ENCODE measurements around the gene TRERF1. TPM values are rescaled to one million over a fixed set of nuclear protein-coding genes. Genes with fewer than 3 reads are reported as not detected.

Gene TRERF1
- total and polyA plus RNA-seq, 2 of the 4 experiments (the other 2 are of a cell fraction): 6.3 to 9.9 TPM

DNA sequence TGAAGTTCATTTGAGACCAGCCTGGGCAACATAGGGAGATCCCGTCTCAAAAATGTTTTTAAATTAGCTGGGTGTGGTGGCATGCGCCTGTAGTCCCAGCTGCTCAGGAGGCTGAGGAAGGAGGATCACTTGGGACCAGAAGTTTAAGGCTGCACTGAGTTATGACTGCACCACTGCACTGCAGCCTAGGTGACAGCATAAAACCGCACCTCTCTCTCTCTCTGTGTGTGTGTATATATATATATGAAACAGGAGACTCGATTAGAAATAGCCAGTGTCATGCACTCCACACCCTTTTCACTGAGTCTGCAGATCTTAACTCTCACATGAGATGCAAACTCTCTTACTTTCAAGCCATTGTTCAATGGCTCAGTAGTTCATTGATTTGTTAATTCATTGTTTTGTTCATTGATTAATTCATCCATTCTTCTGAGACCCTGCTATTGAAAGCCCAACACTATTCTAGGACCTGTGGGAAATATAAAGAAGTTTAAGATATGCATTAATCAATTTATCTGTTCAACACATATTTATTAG lies 181.7 kb downstream of the TRERF1 start:
- in situ Hi-C loops (cut with MboI; ENCODE audit: low sequenced_read_pairs): no loop called here
- CTCF ChIA-PET: interaction anchor here (0.6 kb wide), 1 partner anchor 45 kb away, joined by 3 read pairs; no protein-coding TSS in a partner anchor

More for the DNA sequence above, 181.7 kb downstream of the TRERF1 start:
- no peak overlapping the region for H3K4me2 ChIP-seq (ENCODE audit: low read depth, low read length)
- peaks cover 12% of the 10 kb centered on the region for H3K4me1 ChIP-seq (ENCODE audit: control insufficient read depth, insufficient read depth, low read length)
- H3K9ac ChIP-seq (ENCODE audit: low read depth, low read length): no peak overlapping the region
- H4K20me1 ChIP-seq (ENCODE audit: insufficient read depth, low read length): no peaks in the 10 kb centered on the region
- H2AK5ac ChIP-seq (ENCODE audit: low read depth, low read length): no peak overlapping the region
- POLR2A ChIA-PET (ENCODE audit: unreplicated experiment): no interaction called here
- no peak overlapping the region for H2BK15ac ChIP-seq (ENCODE audit: low read depth, low read length)
- H3K36me3 ChIP-seq (ENCODE audit: control insufficient read depth, insufficient read depth, low read length): peaks cover 23% of the 10 kb centered on the region
- no peak overlapping the region for H2BK120ac ChIP-seq (ENCODE audit: low read depth, low read length)
- no peak overlapping the region for H3K4me3 ChIP-seq (ENCODE audit: insufficient read depth, low read depth, low read length)
- BruUV-seq (replicated peaks): no TSS peak
- no peak overlapping the region for H3K14ac ChIP-seq (replicated peaks; ENCODE audit: low read depth, low read length)
- no peaks in the 10 kb centered on the region for H3K9me3 ChIP-seq (ENCODE audit: control insufficient read depth, insufficient read depth, low read length)
- H4K8ac ChIP-seq (ENCODE audit: low read depth in 2 of 2, low read length in 2 of 2): no peak overlapping the region
- WGBS, 2 experiments (ENCODE audit: extremely low coverage in 2 of 2, insufficient read length in 1 of 2): no CpG with 5 or more reads among the region's 4 CpGs
- peaks cover 26% of the 10 kb centered on the region for H3K9me1 ChIP-seq (ENCODE audit: insufficient read depth, low read length)
- H3K56ac ChIP-seq (ENCODE audit: extremely low read depth, insufficient read depth, low read length): no peak overlapping the region
- no peak for ATAC-seq (ENCODE audit: low read depth)
- H3K27ac ChIP-seq (ENCODE audit: insufficient read depth, low read length): no peak overlapping the region
- H3K27me3 ChIP-seq (ENCODE audit: control insufficient read depth, insufficient read depth, low read length): no peaks in the 10 kb centered on the region
- H3K79me1 ChIP-seq (ENCODE audit: low read depth in 1 of 2, low read length in 2 of 2): peaks cover 15 to 62% of the 10 kb centered on the region in 2 experiments
- no peak overlapping the region for H3K4ac ChIP-seq (ENCODE audit: low read depth, low read length)
- H2BK5ac ChIP-seq (ENCODE audit: low read depth, low read length, poor library complexity, severe bottlenecking): no peak overlapping the region
- H3K23ac ChIP-seq (ENCODE audit: low read depth, low read length): no peak overlapping the region
- dilution Hi-C loops (cut with HindIII; ENCODE audit: low sequenced_read_pairs, unreplicated experiment) (no loop called here), intact Hi-C loops (cut with micrococcal nuclease) (no loop called here)
- no peak overlapping the region for H4K91ac ChIP-seq (ENCODE audit: insufficient read depth, low read depth, low read length)
- H3K18ac ChIP-seq (ENCODE audit: low read depth, low read length): no peak overlapping the region
- H2BK20ac ChIP-seq (ENCODE audit: low read depth, low read length): no peak overlapping the region
- H4K5ac ChIP-seq (ENCODE audit: low read depth, low read length): no peak overlapping the region
- H2AFZ ChIP-seq (replicated peaks; ENCODE audit: low read length, poor library complexity): no peak overlapping the region
- no peak overlapping the region for H2AK9ac ChIP-seq (replicated peaks; ENCODE audit: low read depth, low read length, poor library complexity)
- no peak for DNase-seq
- TF ChIP-seq NFE2L2 (IDR thresholded peaks at IDR 0.05; ENCODE audit: low read depth, low read length): no peak
- TF ChIP-seq, protein P1, sequence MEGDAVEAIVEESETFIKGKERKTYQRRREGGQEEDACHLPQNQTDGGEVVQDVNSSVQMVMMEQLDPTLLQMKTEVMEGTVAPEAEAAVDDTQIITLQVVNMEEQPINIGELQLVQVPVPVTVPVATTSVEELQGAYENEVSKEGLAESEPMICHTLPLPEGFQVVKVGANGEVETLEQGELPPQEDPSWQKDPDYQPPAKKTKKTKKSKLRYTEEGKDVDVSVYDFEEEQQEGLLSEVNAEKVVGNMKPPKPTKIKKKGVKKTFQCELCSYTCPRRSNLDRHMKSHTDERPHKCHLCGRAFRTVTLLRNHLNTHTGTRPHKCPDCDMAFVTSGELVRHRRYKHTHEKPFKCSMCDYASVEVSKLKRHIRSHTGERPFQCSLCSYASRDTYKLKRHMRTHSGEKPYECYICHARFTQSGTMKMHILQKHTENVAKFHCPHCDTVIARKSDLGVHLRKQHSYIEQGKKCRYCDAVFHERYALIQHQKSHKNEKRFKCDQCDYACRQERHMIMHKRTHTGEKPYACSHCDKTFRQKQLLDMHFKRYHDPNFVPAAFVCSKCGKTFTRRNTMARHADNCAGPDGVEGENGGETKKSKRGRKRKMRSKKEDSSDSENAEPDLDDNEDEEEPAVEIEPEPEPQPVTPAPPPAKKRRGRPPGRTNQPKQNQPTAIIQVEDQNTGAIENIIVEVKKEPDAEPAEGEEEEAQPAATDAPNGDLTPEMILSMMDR (conservative IDR thresholded peaks at IDR 0.05; ENCODE audit: low read depth, low read length): no peak
- no peak for TF ChIP-seq SMC3 (IDR thresholded peaks at IDR 0.05; ENCODE audit: low read depth, low read length)
- TF ChIP-seq RFX5 (IDR thresholded peaks at IDR 0.05; ENCODE audit: low read depth, low read length): no peak
- TF ChIP-seq CHD1 (IDR thresholded peaks at IDR 0.05; ENCODE audit: low read depth, low read length): no peak
- TF ChIP-seq CEBPB (IDR thresholded peaks at IDR 0.05; ENCODE audit: low read depth, low read length): no peak
- no peak for TF ChIP-seq MXI1 (IDR thresholded peaks at IDR 0.05; ENCODE audit: borderline replicate concordance, low read depth, low read length)
- TF ChIP-seq USF2 (IDR thresholded peaks at IDR 0.05; ENCODE audit: low read depth, low read length): no peak
- TF ChIP-seq MAFK (IDR thresholded peaks at IDR 0.05; ENCODE audit: low read depth, low read length): no peak
- TF ChIP-seq RCOR1 (IDR thresholded peaks at IDR 0.05; ENCODE audit: insufficient replicate concordance, low read length): no peak
- TF ChIP-seq FOS (IDR thresholded peaks at IDR 0.05; ENCODE audit: low read depth, low read length): no peak

Measured in IMR-90 (cell line).